IPS-11a (cell line): Measurements from ENCODE around the gene INTS12.

Source experiments
- H3K4me3 ChIP-seq: one replicate; pipeline ENCODE4 v1.5.1; 2013; ENCODE audit warnings: low read depth, low read length, control low read depth

The INTS12 gene

DNA sequence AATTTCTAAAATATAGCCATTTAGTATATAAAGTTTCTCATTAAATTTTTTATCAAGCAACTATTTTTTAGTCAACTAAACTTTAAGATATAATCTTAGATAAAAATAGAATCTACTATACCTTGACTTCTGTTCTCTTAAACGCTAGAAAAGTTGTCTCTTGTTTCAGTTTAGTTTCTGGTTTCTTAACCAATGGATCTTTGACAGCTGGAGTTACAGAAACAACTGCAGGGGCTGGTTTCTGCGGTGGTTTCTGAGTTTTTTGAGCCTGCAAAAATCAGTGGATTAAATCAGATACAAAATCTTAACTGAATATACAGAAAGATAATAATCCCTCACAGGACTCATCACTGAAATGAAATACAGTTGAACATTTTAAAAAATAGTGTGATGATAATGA, 21.9 kb downstream of the INTS12 start:
- H3K4me3 ChIP-seq: no peak overlapping the region

DNA sequence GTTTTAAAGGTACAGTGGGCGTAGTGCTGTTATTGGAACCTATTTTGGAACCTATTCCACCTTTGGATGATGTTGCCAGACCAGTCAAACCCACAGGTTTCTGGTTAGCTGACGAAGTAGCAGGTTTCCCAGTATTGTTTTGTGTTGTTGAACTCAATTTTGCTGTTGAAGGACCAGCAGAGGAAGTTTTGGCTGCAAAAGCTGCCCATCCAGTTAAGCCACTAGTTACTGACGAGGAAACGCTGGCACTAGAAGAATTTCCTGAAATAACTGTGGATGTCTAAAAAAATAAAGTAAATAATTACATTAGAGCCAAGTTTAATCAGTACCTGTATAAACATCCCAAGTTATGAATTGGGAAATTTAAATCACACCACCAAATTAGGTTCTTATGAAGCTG, 25.5 kb downstream of the INTS12 start:
- no peak overlapping the region for H3K4me3 ChIP-seq

DNA sequence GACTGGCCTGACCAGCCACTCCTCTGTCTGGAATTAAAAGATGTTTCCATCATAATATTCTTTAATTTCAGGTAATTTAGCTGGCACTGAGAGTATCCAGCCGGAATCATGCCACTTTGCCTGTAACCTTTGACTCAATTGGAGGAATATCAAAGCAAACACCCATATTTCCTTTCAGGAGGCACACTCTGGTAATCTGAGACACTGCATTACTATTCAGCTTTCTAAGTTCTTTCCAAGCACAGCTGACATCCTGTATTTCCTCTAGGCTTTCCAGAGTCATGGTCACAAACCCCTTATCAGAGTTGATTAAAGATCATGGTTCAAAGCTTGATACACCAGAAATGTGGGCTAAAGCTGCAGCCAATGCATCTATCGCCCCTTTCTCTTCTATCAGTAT, 29.3 kb downstream of the INTS12 start:
- no peak overlapping the region for H3K4me3 ChIP-seq

DNA sequence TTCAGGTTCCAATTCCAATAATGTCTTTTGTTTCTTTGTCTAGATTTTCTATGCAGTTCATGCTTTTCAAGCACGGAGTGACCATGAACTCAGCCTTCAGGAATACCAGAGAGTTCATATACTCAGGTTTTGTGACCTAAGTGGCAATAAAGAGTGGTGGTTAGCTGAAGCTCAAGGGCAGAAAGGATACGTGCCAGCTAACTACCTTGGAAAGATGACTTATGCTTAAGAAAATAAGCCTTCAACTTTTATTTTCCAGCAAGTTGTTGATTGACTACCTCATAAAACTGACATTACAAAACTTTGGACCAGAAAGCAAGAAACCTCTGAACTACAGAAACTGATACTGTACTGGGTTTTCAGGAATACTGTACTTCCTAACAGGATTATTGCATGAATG, 30.8 kb downstream of the INTS12 start:
- H3K4me3 ChIP-seq: no peak overlapping the region

DNA sequence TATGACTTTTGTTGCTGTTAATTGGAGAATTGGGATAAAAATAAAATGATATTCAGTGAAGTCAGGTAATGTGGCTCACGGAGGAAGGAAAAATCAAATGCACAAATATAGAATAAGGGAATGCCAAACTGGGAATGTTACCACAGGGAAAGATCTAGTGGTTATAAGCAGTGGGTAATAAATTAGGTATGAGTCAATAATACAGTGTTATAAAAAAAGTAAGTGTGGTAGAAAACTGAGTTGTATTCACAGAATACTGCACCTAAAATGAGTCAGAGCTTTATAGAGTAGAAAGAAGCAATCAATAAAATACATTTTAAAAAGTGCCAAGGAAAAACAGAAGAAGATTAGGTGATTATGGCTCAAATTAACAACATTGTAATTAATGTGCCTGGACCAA, 34.5 kb downstream of the INTS12 start:
- no peak overlapping the region for H3K4me3 ChIP-seq

DNA sequence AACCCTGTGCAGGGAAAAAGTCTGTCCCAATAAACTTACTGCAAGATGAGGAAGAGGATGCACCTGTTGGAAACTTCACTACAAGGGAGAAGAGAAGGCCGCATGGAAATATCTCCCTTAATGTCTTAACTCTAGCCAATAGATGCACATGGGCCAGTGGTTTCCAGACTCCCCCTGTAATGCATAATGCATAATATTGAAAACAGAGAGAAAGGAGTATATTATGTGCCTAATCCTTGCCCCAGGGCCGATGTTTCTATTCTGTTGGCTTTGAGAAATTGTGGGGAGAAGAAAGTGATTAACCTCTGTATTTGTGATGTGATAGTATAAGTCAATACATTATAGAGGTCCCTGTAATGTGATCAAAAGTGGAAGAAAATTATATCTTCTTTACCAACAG, 37.2 kb downstream of the INTS12 start:
- no peak overlapping the region for H3K4me3 ChIP-seq

DNA sequence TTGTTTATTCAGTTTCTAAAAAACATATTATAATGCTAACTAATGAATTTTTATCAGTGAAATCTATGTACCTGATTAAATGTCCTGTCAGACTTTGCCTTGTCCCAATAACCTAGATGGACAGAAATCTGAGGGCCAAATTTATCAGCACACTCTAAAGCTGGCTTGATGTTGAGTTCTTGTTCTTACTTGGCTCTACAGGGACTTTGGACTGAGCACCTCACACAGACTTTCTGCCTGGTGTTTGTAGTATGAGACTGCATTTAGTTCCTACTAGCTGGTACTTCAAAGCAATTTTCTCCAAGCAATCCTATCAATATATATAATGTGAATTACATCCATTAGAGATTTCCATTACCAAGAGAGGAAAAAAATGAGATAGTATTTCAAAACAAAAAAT, 37.8 kb downstream of the INTS12 start:
- H3K4me3 ChIP-seq: no peak overlapping the region

DNA sequence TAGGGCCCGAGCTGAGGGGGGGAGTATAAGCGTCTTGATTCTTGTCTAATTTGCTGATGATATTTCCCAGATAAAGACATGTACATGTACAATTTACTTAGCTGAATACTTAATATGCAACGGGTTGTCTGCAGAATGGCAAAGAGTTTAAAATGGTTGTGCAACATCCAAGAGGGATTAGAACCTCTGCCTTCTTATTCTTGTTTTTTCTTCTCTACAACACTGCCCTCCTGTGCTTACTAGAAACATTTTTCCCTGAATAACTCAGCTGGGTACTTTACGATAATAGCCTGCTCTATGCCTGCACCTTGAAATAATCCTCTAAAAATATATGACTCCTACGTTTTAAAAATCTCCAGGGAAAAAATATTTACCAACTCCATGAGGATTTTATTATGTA, 41.8 kb downstream of the INTS12 start:
- no peak overlapping the region for H3K4me3 ChIP-seq

DNA sequence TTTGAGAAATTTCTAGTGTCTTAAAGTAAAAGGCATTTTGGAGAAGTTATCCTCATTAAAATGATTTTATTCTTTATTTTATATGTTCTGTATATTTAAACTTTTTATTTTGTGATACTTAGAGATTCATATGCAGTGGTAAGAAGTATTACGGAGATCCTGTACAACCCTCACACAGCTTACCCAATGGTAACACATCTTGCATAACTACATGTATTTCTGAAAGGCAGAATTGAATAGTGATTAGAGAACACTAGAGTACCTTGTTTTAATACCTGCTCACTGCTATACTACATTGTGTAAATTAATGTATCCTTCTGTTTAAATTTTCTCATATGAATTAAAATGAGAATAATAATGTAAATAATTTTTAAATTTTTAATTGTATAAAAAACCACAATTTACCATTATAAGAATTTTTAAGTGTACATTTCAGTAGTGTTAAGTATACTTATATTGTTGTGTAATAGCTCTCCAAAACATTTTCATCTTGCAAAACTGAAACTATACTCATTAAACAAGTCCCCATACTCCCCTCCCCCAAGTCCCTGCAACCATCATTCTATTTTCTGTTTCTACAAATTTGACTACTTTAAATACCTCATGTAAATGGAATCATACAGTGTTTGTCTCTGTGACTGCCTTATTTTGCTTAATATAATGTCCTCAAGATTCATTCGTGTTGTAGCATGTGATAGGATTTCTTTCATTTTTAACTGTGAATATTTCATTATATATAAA, 45.4 kb downstream of the INTS12 start:
- H3K4me3 ChIP-seq: no peak overlapping the region

DNA sequence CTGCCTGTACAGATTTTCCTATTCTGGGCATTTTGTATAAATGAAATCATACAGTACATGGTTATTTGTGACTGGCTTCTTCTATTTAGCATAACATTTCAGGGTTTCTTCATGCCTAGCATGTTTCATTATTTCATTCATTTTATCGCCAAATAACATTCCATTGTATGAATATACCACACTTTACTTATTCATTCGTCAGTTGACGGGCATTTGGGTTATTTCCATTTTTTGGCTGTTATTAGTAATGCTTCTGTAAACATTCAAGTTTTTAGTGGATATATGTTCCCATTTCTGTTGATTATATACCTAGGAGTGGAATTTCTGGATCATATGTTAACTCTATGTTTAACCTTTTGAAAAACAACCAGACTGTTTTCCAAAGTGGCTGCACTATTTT, 47.5 kb downstream of the INTS12 start:
- no peak overlapping the region for H3K4me3 ChIP-seq

DNA sequence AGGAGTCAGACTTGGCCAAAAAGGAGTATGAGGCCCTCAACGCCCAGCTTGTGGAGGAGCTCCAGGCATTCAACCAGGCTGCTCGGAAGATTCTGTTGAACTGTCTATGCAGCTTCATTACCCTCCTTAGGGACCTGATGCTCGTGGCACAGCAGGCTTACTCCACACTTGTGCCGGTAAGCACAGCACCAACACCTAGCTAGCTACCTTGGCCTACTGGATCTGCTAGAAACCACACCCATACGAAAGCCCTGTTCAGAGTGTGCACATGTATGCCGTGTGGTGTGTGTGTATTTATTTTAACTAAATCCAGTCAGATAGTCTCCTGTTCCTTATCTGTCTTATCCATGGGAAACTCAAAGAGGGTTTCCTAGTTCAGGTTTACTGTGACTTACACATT, 49.3 kb downstream of the INTS12 start:
- H3K4me3 ChIP-seq: no peak overlapping the region

DNA sequence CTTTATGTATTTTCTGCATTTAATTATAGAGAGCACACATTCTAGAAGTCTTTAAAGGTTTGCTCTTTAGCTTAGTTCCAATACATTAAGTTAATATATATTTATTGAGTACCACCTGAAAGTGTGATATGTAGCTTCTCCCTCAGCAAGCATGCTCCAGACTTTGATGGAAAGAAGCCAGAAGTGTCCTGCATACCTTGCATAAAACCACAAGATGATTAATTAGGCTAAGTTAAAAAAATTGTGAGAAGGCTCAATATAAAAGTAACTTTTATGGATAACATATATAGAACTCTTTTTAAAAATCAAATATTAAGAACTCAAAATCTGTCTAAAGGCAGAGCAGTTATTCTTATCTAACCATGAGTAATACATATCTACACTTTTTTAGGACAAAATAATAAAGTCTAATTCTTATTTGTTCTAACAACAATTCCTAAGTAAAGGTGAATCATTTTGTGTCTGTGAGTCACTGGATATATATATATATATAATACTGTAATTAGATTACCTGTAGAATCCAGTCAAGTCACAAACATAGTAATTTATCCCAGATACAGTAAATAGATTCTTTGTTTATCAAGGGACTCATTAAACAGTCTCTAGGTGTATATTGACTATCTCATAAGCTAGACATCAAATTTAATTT, 51.2 kb downstream of the INTS12 start:
- no peak overlapping the region for H3K4me3 ChIP-seq

DNA sequence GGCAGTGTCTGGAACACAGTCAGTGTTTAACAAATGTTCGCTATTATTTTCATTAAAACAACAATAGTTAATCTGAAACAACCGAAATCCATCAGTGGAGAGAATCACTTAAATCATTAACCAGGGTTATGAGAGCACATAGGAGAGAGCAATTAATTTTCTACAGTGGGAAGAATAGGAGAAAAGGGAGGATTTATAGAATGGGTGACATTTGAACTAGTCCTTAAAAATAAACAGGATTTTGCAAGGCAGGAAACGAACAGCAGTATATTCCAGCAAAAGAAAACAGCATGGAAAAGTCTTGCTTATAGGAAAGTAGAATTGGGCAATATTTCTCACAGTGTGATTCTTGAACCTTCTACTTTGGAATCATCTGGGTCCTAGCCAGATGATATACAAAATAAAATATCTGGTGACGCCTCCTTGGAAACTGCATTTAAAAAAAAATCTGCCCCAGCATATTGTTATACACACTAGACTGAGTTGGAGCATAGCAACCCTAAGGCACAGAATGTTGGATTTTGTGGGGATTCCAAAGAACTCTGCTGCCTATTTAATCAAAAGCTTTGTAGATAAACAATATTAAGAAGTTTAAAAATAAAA, 56.1 kb downstream of the INTS12 start:
- no peak overlapping the region for H3K4me3 ChIP-seq

DNA sequence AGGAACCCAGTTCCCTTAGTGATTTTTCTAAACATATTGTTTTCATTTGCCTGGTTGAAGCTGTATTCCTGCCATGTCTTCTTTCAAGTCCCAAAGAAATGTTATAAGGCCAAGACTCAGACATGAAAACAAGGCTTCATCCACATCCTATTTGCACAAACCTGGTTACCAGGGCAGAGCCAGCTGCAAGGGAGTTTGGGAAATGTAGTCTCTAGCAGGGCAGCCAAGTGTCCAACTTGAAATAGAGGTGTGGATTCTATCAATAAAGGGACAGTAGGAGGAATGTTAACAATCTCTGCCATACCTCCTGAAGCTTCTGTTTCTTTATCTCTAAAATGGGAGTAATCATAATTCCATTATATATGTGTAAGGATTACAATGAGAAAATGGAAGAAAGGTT, 56.6 kb downstream of the INTS12 start:
- H3K4me3 ChIP-seq: no peak overlapping the region

DNA sequence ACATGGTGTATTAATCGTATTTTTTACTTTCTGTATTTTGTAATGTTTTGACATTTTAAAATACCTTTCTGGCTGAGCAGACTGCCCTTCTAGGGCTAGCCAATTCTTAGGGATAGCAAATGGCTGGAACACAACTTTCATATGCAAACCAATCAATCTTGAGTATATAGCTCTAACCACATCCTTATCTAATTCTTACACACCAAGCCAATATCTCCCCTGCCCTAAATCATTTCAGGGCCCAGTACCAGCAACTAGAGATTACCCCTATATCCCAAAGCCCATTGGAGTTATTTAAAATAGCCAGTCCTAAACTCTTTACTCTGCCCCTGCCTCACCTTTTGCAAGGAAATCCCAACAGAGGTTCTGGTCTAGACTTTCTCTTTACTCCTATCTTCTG, 58.3 kb downstream of the INTS12 start:
- no peak overlapping the region for H3K4me3 ChIP-seq

DNA sequence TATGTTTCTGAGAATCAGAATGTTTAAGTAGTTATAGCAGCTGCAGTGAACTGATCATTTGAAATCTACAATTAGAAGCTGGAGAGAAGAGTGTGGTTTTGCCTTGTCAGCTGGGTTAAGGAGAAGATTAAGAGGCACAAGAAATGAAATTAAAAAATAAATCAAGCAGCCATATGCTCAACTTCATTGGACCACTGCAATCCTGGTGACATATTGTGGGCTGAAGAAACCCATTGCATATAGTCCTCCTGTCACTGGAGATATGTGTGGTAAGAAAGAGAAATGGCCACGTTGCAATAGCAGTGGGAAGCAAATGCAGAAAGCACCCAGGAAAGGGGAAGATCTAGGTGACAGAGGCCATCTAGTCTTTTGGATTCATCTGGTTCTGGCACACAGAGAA, 63.0 kb downstream of the INTS12 start:
- H3K4me3 ChIP-seq: no peak overlapping the region

DNA sequence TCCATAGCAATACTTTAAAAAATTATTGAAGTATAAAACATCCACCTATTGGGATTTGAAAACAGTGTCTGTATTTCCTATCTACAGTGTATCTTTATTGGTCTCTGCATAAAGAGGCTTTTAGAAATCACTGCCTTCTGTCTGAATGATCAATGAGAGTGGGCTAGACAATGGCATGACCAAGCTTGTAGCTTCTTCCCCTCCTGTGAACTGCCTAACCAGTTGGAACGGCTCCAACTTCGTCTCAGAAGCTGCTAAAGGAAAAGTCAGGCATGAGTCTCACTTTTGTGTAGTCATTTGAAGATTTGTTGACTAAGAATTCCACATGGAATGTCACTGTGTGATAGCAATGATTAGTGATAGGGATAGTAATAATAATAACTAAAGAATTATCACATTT, 64.2 kb downstream of the INTS12 start:
- no peak overlapping the region for H3K4me3 ChIP-seq

DNA sequence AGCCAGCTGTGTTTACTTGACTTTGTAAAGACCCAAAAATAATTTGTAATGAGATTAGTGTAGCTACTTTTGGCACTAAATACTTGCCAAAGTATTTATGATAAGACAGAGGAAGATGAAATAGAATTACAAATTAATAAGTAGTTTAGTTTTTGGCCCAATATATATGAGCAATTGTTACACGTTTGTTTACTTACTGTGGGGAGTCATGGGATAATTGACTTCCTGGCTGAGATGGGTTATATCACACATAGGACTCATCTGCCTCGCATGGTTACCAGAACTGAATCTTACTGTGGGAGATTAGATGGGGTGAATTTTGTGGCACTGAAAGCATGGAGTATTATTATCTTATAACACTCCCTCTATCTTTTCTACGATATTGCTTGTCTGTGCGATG, 66.6 kb downstream of the INTS12 start:
- no peak overlapping the region for H3K4me3 ChIP-seq

DNA sequence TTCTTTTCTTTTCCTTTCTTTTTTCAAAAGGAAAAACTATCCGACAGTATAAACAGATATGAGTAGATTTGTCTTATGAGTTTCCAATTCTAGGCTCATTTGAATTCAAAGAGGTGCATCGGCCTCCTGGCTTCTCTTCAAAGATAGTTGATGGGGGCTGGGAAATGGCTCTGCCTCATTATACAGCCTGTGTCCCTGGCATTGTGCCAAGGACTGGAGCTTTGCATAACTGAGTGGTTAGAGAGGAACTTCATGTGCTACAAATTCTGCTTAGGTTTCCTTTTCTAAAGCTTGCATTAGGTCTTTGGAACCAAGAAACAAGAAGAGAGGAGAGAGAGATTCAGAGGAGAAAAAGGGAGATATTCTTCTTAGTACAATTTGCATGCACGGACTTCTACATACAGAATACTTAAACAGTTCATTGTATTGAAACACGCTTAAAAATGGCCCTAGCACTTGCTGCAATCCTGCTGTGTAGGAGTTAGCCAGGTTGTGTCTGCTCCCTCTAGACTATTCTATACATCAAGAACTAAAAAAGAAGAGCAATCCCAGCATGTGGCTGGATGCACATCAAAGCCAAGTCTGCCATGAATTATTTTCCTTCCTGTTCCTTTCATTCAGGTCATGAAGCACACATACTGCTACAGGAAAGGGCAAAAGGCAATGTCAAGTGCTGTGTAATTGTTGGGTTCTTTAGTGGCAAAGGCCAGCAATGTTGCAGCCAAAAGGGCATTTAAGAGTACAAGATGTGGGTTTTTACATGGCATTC, 70.9 kb downstream of the INTS12 start:
- no peak overlapping the region for H3K4me3 ChIP-seq

DNA sequence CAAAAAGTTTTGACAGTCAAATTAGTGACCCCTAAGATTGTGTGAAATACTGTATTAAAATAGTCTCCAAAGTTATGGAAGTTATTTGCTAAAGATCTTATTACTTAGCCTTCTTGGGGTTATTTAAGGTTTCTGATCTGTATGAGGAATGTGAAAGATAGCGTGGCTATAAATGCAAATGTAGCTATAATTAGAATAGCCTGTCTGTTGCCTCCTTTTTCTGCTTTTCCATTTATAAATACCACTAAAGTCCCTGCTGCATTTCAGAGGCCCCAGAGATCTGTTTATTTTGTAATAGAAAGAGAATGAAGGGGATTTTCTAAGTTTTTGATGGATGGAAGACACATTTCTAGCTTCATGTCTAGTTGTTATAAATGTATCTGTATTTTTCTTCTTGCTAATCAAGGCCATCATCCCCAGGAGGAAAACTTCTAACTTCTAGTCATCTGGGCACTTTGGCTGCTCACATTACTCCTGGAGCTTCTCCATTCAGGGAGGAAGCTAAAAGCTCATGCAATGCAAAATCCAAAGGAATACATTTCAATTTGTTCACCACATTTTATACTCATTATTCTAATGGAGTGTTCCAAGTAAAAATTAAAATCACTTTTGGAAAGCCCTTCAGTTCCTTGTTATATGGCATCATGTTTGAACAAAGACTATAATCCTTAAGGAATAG, 73.9 kb downstream of the INTS12 start:
- no peak overlapping the region for H3K4me3 ChIP-seq

DNA sequence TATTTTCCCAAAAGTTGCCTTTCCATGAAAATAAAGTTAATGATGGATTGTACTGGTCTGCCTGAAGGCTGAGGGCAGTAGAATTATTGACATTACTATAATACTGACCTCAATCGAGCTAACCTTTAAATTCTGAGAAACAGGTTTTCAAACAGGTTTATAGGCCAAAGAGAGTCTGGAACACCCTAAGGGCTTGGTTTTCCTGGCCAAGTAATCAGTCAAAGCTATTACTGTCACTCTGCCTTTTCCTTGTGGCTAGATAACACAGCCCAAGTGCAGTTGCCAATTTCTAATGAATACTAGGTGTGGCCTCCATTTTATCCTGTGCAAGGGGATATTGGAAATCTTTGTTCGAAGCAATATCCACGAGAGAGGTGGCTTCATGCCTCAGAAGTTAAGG, 75.2 kb downstream of the INTS12 start:
- no peak overlapping the region for H3K4me3 ChIP-seq
